ENCODE measurements around the gene TBX10. TPM values are rescaled to one million over a fixed set of nuclear protein-coding genes. Genes with fewer than 3 reads are reported as not detected.

TBX10 gene
- total RNA-seq, 1 experiment from 2014 or later: not detected

GRCh38 chr11:67651976-67652781 lies 12.6 kb upstream of the TBX10 start:
- H3K9me3 ChIP-seq (ENCODE audit: control insufficient read depth in 1 of 2, insufficient read depth in 1 of 2, low read depth in 1 of 2, low read length in 2 of 2): no peaks in the 10 kb centered on the region
- H3K4me2 ChIP-seq (ENCODE audit: low read length): no peak overlapping the region
- intact Hi-C loops (cut with micrococcal nuclease): no loop called here
- peaks cover 2 to 17% of the 10 kb centered on the region in 2 experiments; a peak in 3 of 4 replicates for H3K4me1 ChIP-seq (ENCODE audit: control insufficient read depth in 1 of 2, insufficient read depth in 2 of 2, low read length in 2 of 2)
- no peaks in the 10 kb centered on the region for H3K36me3 ChIP-seq (ENCODE audit: control insufficient read depth in 1 of 2, insufficient read depth in 2 of 2, low read length in 2 of 2)
- no TSS peak for BruUV-seq (replicated peaks)
- ChIA-PET POLR2A (interaction anchor here (0.7 kb wide), 1 partner anchor 19 kb away, joined by 5 read pairs; no protein-coding TSS in a partner anchor), RAD21 (ENCODE audit: low non-redundant PET in 1 of 2, low total read pairs in 2 of 2, uncharacterized antibody in 2 of 2, unreplicated experiment in 2 of 2) (no interaction called here), CTCF (interaction anchor here (0.9 to 1.2 kb wide), 2 partner anchors 7 to 22 kb away, joined by 3 to 4 read pairs; no protein-coding TSS in a partner anchor)
- no peaks in the 10 kb centered on the region for H3K79me2 ChIP-seq (ENCODE audit: insufficient read depth, low read length)
- no peak overlapping the region for H3K9ac ChIP-seq (ENCODE audit: low read length)
- ATAC-seq: no peak
- no peaks in the 10 kb centered on the region for H4K20me1 ChIP-seq (ENCODE audit: insufficient read depth)
- no peak for DNase-seq (ENCODE audit: low read depth, low spot score)
- TF ChIP-seq CBX3 (IDR thresholded peaks at IDR 0.05; ENCODE audit: low read depth): no peak
- no peak for TF ChIP-seq POLR2A (IDR thresholded peaks at IDR 0.05; ENCODE audit: borderline replicate concordance, extremely low read depth, insufficient read depth, insufficient read length)
- TF ChIP-seq FOSL1 (IDR thresholded peaks at IDR 0.05; ENCODE audit: low read depth): no peak
- TF ChIP-seq YY1 (IDR thresholded peaks at IDR 0.05; ENCODE audit: extremely low read depth, insufficient replicate concordance, low read depth, low read length): no peak
- TF ChIP-seq POLR2AphosphoS5 (IDR thresholded peaks at IDR 0.05; ENCODE audit: low read depth, low read length): no peak
- TF ChIP-seq REST (IDR thresholded peaks at IDR 0.05; ENCODE audit: low read depth): no peak
- H2AFZ ChIP-seq (ENCODE audit: low read depth, low read length, poor library complexity, severe bottlenecking): no peak overlapping the region
- no peak overlapping the region for H3K4me3 ChIP-seq (replicated peaks in 1 of 2; ENCODE audit: low read depth in 1 of 2, low read length in 2 of 2)
- H3K27ac ChIP-seq (ENCODE audit: low read depth, low read length): no peak overlapping the region
- no peaks in the 10 kb centered on the region for H3K27me3 ChIP-seq (ENCODE audit: insufficient read depth, low read length)
- H3K9me2 ChIP-seq (ENCODE audit: insufficient read depth): no peaks in the 10 kb centered on the region

Measured in HCT116 (cell line).